CD4-positive, alpha-beta T cell treated with Interleukin-10 for 1 hour (primary cell): ENCODE measurements around the gene NR1I3.

ENCODE experiments used
- DNase-seq: peaks from one replicate; pipeline ENCODE4 v3.0.0-alpha.2; 2020

NR1I3 gene

GRCh38 chr1:161217831-161218230, 20.2 kb downstream of the NR1I3 start:
- no peak for DNase-seq

DNA sequence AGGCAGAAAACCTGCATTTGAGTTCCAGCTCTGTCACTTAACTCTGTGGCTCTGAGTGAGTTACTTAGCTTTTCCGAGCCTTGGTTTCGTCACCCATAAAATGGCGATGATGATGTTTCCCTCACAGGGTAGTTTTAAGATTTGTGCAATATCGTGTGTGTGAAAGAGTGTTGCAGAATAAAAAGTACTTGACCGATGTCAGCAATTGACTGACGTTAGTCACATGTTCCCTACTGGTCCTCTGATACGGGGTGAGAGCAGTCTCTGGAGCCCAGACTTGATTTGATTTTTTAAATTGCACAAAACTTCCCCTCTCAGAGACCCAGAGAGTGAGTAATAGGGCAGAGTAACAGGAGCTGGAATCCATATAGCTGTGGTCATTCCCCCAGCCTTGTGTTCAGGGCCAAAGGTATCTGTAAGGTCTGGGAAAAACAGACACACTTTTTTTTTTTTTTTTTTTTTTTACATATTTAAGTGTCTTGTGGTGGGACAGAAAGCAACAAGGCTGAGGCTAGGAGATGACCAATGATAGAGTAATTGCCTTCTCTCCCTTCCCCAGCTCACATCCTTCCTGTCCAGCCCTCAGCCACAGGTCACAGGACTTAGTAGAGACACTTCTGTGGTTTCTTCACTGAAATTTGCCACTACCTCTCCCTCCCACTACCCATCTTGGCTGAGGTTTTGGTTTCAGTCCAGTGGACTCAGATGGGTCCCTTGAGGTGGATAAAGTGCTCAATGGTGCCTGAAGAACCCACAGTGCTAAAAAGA, 20.9 kb downstream of the NR1I3 start:
- peak; percentile 27 for DNase-seq

DNA sequence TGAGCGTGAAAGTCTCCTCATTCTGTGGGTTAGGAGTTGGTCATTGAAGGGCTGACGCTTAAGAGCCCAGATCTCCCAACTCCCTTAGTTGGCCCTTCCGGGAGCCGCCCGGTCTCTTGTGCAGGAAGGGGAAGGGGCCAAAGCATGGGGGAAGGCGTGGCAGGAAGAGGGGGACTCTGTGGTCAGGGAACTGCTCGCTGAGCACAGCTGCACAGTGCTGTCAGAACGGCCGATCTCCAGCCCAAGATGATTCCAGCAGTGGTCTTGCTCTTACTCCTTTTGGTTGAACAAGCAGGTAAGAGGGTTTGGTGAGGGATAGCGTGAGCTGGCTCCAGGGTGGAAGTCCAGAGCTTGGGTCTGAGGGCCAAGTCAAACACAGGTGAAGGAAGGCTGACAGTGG, 22.9 kb downstream of the NR1I3 start, which contains the start of gene FCER1G:
Gene FCER1G (plus strand): TSS at position 220 of the 400 bp plus-strand sequence. CDS start 27 bp downstream, at position 247.
- peak; percentile 23 for DNase-seq

DNA sequence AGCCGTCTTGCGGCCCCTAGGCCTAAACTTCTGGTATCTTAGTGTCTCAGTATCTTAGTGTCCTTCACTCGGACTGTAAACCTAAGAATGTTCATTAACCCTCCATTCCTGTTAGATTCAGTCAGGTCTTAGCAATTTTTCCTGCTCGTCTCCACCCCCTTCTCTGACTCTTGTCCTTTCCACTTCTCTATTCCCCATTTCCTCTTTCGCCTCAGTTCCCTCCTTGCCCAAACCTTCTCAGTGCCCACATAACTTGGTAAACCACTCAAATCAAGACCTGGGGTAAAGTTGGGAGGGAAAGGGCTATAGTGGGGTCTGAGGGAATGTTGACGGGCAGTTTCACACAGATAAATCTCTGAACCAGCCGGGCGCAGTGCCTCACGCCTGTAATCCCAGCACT, 23.6 kb downstream of the NR1I3 start:
- DNase-seq: no peak

DNA sequence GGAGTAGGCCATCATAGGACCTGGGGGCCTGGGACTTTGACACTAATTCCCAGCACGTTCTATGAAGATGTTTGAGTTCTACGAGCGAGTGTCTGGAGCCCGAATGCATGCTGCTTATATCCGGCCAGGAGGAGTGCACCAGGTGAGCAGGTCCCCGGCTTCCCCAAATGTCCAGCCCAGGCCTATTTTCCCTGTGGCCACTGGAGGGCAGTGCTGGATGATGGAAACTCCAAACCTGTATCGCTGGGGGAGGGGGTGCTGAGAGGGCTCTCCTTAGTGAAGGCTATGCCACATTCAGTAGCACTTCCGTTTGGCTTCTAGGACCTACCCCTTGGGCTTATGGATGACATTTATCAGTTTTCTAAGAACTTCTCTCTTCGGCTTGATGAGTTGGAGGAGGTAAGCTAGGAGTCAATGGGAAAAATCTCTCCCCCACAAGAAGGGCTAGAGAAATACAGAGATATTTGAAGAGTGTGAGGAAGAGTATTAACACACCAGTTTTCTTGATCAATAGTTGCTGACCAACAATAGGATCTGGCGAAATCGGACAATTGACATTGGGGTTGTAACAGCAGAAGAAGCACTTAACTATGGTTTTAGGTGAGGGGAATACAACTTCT, 28.1 kb downstream of the NR1I3 start:
- peak; percentile 81 for DNase-seq

- DNase-seq: no peak
Observed at GRCh38 chr1:161207173-161207572, 30.8 kb downstream of the NR1I3 start.

DNA sequence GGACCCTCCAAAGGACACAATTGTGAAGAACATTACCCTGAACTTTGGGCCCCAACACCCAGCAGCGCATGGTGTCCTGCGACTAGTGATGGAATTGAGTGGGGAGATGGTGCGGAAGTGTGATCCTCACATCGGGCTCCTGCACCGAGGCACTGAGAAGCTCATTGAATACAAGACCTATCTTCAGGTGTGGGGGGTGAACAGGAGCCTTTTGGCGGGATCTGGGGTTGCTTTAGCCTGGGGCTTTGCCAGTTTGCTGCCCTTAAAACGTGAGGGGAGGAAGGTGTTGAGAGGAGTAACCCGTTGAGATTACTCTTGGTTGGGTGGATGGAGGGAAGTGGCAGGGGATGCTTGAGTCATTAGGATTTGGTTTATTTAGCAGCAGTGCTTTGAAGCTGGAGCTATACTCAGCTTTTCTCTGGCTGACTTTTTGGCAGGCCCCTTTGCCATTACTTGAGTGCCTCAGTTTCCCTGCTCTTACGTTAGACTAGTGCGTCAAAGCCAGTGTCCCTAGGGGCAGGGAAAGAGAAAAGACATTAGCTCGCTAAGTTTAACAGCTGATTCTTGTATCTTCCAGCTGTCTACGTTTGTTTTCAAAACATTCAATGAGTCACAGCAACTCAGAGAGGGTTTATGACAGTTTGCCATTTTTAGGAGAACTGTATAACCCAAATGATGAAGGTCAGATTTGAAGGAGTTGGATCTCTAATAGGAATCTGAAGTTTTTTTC, 31.4 kb downstream of the NR1I3 start:
- no peak for DNase-seq

DNA sequence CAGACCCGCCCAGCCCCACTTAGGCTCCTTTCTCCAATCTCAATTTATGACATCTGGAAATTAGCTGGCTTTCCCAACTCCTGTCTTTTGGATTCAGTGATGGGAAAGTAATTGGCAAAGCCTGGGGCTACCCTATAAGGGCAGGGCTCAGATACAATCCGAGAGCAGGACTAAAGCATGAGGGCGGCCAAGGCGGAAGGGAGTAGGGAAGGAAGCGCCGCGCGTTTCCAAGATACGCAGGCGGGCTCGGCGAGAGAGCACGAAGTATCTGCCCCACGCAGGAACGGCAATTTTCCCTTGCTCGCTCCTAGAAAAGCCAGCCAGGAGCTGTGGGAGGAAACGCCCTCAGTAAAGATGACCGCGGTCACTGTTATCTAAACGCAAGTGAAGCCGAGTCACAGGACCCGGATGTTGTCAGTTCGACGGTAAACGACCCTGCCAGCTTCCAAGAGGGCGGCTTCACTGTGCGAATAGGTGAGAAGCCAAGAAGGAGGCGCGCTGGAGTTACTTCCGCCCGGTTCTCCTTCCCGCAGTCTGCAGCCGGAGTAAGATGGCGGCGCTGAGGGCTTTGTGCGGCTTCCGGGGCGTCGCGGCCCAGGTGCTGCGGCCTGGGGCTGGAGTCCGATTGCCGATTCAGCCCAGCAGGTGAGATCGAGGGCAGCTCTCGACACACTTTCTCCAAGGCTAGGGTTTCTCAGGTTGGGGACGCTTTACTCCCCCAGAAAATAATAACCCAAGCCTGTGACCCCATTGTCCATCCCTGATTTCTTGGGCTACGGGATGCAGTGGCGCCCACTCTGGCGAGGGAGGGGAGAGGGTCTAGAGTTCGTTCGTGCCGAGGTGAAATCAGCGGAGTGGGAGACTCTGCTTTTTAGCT, 35.9 kb downstream of the NR1I3 start, which contains the start of gene NDUFS2:
Gene NDUFS2 (plus strand): TSS at position 532 of the 877 bp plus-strand sequence. CDS start 19 bp downstream, at position 551.
- peak; percentile 98 for DNase-seq

DNA sequence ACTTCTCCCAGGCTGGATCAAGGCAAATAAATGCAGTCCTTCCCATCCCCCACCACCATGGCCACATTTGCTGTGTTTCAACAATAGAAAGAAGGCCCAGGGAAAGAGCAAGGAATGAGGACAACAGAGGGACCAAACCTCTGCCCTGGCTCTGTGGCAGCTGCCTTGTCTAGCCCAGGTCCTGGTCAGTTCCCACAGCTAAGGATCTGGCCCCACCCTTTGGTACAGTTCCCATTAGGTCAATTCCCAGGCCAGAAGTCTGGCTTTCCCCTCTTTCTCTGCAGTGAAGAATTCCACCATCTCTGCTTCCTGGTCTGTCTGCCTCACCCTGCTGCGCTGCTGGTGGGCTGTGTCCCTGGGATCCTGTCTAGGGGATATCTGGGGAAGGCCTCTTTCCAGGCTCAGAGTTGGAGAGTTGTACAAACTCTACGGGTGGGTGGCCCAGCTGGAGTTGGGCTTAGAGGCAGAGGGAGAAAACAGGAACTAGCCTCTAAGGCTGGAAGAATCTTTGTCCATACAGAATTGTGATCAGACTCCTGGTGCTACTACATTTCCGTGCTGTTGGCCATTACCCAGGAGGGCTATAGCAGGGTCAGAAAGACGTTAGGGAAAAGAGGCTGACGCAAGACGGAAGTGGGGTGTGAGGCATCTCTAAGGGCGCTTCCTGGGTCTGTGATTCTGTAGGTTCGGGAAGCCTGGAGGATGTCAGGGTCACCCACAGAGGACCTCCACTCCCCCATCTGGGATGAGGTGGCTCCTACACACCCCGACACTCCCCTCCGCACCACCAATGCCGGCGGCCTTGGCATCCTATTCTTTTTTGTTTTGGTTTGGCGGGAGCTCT, 36.8 kb downstream of the NR1I3 start:
- DNase-seq: no peak

DNA sequence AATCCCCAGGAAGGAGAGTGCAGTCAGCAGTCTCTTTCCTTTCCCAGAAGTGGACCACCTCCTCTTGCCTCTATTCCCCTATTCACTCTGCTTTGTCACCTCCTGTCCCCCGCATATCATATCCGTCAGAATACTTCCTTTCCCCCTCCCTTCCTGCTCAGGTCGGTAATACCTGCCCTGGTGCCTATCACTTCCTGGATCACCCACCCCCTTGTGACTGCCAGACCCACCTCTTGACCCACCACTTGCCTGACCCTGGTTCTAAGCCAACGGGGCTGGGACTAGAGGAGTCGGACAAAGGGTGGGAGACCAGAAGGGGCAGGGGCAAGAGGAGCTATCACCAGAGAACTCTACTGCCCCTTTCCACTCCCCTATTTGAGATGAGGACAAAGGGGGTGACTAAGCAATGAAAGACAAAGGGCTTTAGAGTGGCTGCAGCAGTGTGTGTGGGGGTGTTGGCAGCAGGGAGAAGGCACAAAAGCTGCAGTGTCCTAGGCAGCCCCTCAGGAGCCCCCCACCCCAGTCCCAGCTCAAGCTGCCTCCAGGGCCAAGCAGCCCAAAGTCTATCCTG, 37.5 kb downstream of the NR1I3 start:
- peak; percentile 57 for DNase-seq

DNA sequence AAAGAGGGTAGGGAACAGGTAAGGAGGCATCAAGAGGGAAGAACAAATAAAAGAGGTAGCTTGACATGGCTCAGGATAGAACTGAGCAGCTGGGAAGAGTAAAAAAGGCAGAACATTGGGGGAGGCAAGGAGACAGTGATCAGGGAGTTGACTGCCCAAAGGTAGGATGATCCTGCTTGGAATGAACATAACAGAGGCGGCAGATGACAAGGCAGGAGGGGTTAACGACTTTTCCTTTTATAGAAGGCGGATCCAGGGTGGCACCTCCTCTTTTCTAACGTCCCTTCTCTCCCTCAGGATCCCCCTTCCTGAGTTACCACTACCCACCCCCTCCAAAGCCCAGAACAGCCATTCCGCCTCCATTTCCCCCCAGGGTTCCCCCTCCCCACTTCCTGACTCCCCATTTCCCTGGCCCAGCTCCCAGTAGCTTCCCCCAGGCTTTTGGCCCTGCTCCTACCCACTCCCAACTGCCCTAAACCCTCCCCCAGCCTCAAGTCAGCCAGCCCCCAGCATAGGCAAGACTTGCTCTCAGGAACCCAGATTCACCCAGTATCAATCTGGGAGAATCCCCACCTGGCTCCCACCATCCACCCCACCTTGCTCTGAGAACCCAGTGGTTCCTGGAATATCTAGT, 38.4 kb downstream of the NR1I3 start:
- DNase-seq: no peak

DNA sequence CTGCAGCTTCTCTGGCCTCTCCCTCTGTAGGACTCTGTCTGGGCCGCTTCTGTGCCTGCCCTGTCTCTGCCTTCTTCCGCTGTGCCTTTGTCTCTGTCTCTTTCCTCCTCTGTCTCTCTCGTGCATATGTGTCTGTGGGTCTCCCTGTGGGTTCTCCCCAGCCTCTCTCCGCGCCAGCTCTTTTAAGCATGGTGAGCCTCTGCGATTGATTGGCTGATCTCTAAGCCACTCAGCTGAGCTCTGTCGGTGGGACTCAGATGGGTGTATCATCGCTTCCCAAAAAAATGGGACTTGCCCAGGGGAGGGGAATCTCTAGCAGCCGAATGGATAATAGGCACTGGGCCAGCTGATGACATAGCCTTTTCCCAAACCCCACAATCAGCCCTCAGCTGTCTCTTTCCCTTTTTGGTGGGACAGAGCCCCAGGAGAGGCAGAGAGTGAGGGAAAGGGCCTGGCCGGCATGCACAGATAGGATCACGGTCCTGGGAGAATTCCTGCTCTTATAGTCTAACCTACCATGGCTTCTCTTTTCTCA, 39.0 kb downstream of the NR1I3 start, which contains the start of gene ADAMTS4:
Gene ADAMTS4 (minus strand): TSS at position 158 of the 535 bp plus-strand sequence. CDS start 427 bp downstream, outside the sequence.
- no peak for DNase-seq

- DNase-seq: no peak
Observed at GRCh38 chr1:161198194-161198896, 39.7 kb downstream of the NR1I3 start.

- no peak for DNase-seq
Observed at GRCh38 chr1:161197560-161198193, 40.3 kb downstream of the NR1I3 start.

DNA sequence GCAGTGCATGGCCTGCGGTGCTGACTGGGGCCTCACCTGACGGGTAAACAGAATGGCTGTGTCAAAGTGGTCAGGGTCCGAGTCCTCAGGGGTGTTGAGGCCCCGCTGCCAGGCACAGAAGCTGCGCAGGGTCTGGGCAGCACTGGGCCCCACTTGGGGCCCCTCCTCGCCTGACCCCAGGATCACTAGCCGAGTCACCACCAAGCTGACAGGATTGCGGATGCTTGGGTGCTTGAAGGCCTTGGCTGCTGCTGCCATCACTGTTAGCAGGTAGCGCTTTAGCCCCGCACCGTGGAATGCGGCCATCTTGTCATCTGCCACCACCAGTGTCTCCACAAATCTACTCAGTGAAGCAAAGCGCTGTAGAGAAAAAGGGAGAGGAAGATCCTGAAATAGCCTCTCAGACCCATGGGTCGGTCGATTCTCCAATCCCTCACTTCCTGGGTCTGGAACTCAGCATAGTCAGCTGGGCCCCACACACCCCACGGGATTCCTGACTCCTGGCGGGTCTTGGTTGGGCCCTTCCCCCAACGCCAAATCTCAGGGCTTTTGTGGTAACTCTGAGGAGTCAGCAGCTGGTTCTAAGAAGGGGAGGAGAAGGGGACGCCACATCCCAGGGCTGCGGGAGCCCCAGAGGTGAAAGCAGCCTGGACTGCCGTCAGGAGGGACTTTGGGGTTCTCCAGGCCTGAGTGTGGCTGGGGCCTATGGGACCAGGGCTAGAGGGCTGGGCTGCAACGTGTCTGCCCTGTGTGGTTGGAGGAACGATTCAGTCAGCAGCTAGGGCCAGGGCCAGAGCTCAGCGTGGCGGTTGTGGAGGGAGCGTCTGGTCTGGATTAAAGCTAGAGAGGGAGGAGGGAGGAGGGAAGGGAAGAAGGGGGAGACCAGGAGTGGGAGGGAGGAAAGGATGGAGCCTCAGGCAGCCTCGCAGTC, 41.2 kb downstream of the NR1I3 start:
- DNase-seq: no peak

- DNase-seq: no peak
Observed at GRCh38 chr1:161196111-161196510, 41.9 kb downstream of the NR1I3 start.

DNA sequence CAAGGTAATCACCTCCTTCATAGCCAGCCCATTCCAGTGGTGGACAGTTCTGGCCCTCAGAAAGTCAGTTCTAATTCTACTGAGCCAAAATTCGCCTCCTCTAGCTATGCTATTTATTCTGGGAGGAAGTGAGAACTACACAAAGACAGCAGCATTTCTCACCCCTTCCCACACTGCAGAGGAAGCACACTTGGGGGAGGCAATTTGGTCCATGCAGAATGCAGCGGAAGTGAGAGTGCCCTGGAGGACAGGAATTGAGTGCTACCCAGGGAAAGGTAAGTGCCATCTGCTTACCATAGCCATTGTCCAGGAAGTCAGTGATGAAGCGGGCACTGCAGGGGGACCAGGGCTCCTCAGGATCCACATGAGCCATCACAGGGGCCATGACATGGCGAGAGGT, 42.8 kb downstream of the NR1I3 start:
- no peak for DNase-seq
